Right atrium auricular region (tissue), 2 donors: ENCODE measurements around the gene RNF5. TPM values are rescaled to one million over a fixed set of nuclear protein-coding genes. Genes with fewer than 3 reads are reported as not detected.
A peak's percentile ranks its signal among the peaks of the same experiment; 100 is the strongest.

Experiments
- DNase-seq: peaks from one replicate; pipeline ENCODE4 v3.0.0-alpha.2; 2019; ENCODE audit warnings: low spot score
- H3K27ac ChIP-seq, 2 donors: fragments of 200-600 bp; sonication (generic); 1 replicate in 1 of 2; 2 replicates in 1 of 2; pipeline ENCODE4 v1.5.1; 2016 to 2019
- H3K27me3 ChIP-seq, 2 donors: fragments of 200-600 bp; sonication (generic); one replicate each; pipeline versions ENCODE4 v1.5.1 to v1.6.0; 2017 to 2019
- H3K36me3 ChIP-seq: fragments of 200-600 bp; sonication (generic); one replicate; pipeline ENCODE4 v1.5.1; 2016
- H3K4me1 ChIP-seq, 2 donors: fragments of 200-600 bp; sonication (generic); one replicate each; pipeline versions ENCODE4 v1.5.1 to v1.6.0; 2017 to 2019
- H3K4me3 ChIP-seq, 2 donors: fragments of 200-600 bp; sonication (generic); 1 replicate in 1 of 2; 2 replicates in 1 of 2; pipeline ENCODE4 v1.5.1; 2017 to 2019; ENCODE audit warnings: mild to moderate bottlenecking in 1 of 2, moderate library complexity in 1 of 2
- H3K9me3 ChIP-seq, 2 donors: fragments of 200-600 bp; sonication (generic); one replicate each; pipeline ENCODE4 v1.5.1; 2019
- total RNA-seq, 2 donors: library from RNA; depleted of rRNA; stranded (reverse); fragments of >200 nt; gene quantifications; one replicate each; pipeline ENCODE4 v1.1.0, GENCODE V29; 2016
- TF ChIP-seq, protein P1 (sequence below), 2 donors: fragments of 200-600 bp; sonication (generic); IDR thresholded peaks; one replicate each; pipeline ENCODE4 v1.5.1; 2019; ENCODE audit warnings: antibody characterized with exemption in 2 of 2

RNF5 gene
- total RNA-seq, 2 donors from 2014 or later, result 104 to 106 TPM

DNA sequence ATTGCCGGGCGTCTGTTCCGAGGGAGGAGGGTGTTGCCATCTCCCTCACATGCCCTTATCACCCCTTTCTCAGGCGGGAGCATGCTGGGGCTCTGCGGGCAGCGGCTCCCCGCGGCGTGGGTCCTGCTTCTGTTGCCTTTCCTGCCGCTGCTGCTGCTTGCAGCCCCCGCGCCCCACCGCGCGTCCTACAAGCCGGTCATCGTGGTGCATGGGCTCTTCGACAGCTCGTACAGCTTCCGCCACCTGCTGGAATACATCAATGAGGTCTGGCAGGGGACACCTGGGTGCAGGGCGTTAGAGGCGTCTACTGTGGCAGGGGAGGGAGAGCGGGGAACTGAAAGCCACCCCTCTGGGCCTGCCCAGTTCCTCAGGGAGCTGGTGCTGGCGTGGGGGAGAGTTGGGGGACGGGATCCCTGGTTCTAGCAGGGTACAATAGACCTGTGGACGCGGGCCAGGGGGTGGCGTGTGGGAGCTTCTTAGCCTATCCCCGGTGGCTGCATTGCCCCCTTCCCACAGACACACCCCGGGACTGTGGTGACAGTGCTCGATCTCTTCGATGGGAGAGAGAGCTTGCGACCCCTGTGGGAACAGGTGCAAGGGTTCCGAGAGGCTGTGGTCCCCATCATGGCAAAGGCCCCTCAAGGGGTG lies 23.6 kb upstream of the RNF5 start:
- no peaks in the 10 kb centered on the region for H3K9me3 ChIP-seq
- H3K27me3 ChIP-seq, result no peaks in the 10 kb centered on the region
- peak; percentile 70 for DNase-seq
- H3K4me1 ChIP-seq, result peaks cover 0 to 36% of the 10 kb centered on the region in 2 donors
- H3K27ac ChIP-seq, result peak overlapping the region; percentile 90 to 92
- peak overlapping the region; percentile 71 to 72 for H3K4me3 ChIP-seq
- TF ChIP-seq, protein P1, sequence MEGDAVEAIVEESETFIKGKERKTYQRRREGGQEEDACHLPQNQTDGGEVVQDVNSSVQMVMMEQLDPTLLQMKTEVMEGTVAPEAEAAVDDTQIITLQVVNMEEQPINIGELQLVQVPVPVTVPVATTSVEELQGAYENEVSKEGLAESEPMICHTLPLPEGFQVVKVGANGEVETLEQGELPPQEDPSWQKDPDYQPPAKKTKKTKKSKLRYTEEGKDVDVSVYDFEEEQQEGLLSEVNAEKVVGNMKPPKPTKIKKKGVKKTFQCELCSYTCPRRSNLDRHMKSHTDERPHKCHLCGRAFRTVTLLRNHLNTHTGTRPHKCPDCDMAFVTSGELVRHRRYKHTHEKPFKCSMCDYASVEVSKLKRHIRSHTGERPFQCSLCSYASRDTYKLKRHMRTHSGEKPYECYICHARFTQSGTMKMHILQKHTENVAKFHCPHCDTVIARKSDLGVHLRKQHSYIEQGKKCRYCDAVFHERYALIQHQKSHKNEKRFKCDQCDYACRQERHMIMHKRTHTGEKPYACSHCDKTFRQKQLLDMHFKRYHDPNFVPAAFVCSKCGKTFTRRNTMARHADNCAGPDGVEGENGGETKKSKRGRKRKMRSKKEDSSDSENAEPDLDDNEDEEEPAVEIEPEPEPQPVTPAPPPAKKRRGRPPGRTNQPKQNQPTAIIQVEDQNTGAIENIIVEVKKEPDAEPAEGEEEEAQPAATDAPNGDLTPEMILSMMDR (IDR thresholded peaks at IDR 0.05), result peak; percentile 14 to 72
- peaks cover 37% of the 10 kb centered on the region for H3K36me3 ChIP-seq

DNA sequence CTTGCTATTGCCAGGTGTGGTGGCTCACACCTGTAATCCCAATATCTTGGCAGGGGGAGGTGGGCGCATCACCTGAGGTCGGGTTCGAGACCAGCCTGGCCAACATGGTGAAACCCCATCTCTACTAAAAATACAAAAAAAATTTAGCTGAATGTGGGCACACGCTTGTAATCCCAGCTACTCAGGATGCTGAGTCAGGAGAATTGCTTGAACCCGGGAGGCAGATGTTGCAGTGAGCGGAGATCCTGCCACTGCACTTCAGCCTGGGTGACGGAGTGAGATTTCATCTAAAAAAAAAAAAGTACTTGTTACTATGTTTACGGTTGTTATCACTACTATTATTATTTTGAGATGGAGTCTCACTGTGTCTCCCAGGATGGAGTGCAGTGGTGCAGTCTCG lies 21.3 kb upstream of the RNF5 start:
- Histone ChIP-seq H3K27ac (no peak overlapping the region), H3K9me3 (no peaks in the 10 kb centered on the region), H3K27me3 (no peaks in the 10 kb centered on the region), H3K4me1 (peaks cover 0 to 31% of the 10 kb centered on the region in 2 donors), H3K4me3 (no peak overlapping the region), H3K36me3 (peaks cover 41% of the 10 kb centered on the region)
- no peak for DNase-seq
- TF ChIP-seq, protein P1 (IDR thresholded peaks at IDR 0.05), result no peak

DNA sequence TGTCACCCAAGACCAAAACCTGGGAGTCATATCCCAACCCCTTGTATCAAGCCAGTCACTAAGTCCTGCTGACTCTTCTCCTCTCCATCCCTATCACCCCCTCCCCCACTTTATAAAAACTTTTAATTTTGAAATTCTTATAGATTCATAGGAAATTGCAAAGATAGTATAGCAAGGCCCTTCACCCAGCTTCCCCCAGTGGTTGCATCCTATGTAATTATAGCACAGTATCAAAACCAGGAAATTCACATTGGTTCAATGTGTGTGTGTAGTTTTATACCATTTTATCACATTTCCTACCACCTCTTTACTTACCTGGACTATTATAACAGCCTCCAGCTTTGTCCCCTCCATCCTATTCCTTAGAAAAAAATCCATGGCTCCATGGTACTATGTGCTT lies 20.2 kb upstream of the RNF5 start:
- Histone ChIP-seq H3K4me1 (peaks cover 0 to 20% of the 10 kb centered on the region in 2 donors), H3K27me3 (no peaks in the 10 kb centered on the region), H3K36me3 (peaks cover 49% of the 10 kb centered on the region), H3K9me3 (no peaks in the 10 kb centered on the region), H3K4me3 (no peak overlapping the region), H3K27ac (no peak overlapping the region)
- DNase-seq, result no peak
- TF ChIP-seq, protein P1 (IDR thresholded peaks at IDR 0.05), result no peak

DNA sequence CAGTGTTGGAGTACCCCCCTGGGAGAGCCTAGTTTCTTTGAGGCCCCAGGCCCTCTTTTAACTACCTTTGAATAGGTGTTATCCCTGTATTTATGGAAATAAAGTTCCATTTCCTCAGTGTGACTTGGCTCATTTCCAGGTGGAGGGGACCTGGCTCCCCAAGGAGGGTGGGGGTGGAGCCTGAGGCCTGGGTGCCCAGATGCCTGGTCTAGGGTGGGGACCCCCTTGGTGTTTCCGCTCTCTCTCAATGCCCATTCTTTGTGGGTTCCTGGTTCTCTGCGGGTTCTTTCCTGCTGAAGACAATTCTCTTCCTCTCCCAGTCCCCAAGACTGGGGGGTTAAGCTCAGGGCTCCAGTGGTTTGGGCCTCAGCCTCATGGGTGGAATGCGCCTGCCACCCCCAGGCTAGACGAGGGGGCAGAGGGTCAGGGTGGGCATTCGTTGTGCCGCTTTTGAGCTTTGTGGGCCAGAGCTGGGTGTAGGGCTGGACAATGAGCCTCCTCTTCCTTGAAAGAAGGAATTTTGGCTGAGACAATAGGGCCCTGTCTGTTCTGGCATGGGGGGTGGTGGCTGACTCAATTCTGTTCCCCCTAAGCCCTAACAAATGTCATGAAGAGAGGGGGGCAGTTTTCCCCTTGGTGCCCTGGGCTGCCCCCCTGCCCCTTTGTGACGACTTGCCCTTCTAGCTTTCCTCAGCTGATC lies 14.5 kb upstream of the RNF5 start:
- Histone ChIP-seq H3K4me1 (no peaks in the 10 kb centered on the region), H3K27me3 (no peaks in the 10 kb centered on the region), H3K27ac (peak overlapping the region; percentile 35 to 51), H3K4me3 (no peak overlapping the region), H3K36me3 (peaks cover 62% of the 10 kb centered on the region), H3K9me3 (no peaks in the 10 kb centered on the region)
- TF ChIP-seq, protein P1 (IDR thresholded peaks at IDR 0.05), result no peak
- no peak for DNase-seq

DNA sequence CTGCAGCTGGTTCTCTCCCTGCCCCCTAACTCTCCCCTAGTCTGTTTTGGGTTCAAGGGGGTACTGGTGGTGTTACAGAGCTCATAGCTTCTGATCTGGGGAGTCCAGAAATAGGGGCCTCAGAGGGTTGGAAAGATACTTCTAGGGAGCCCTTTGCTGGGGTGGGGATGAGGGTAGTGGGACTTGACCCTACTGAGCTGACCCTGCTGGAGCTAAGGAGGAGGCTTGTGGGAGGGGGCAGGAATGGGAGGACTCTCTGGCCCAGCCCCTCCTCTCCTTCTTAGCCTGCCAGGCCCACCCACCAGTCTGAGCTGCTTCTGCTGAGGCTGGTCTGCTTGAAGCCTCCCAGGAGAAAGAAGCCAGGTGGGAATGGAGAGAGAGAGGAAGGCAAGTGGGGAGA lies 13.9 kb upstream of the RNF5 start, which contains the start of gene EGFL8:
Gene EGFL8 (plus strand): TSS at position 301 of the 400 bp plus-strand sequence. CDS start 1,571 bp downstream, outside the sequence.
- Histone ChIP-seq H3K27me3 (no peaks in the 10 kb centered on the region), H3K36me3 (peaks cover 63% of the 10 kb centered on the region), H3K4me3 (no peak within 1 kb of the TSS), H3K4me1 (no peaks in the 10 kb centered on the region), H3K9me3 (no peaks in the 10 kb centered on the region), H3K27ac (peak within 1 kb of the TSS; percentile 35 to 51)
- DNase-seq, result no peak
- TF ChIP-seq, protein P1 (IDR thresholded peaks at IDR 0.05), result no peak
